HCT116 (cell line): ENCODE measurements around the gene SMAP2. TPM values are rescaled to one million over a fixed set of nuclear protein-coding genes. Genes with fewer than 3 reads are reported as not detected.

ENCODE experiments used
- ATAC-seq: fragments of 200-7000 bp; cut with Tn5 transposase; 2 replicates; pipeline ENCODE4 v1.9.1; 2020; ENCODE audit warnings: mild to moderate bottlenecking, moderate library complexity
- BruUV-seq: library from RNA; stranded (reverse); fragments of 400-500 nt; replicated peaks from 2 replicates; lab custom pipeline; 2021; lab: Mats Ljungman, UMichigan
- CTCF ChIA-PET: fragments of 300-600 bp; sonication (Branson Sonifier 250); formaldehyde crosslinking; loops from one replicate; lab custom pipeline; 2021; ENCODE audit warnings: antibody characterized with exemption; lab: Charles Lee
- POLR2A ChIA-PET: fragments of 300-600, 350-600 bp; sonication (Branson Sonifier 250); formaldehyde crosslinking; loops from one replicate; lab custom pipeline; 2021; ENCODE audit warnings: antibody characterized with exemption; lab: Charles Lee
- RAD21 ChIA-PET, 2 experiments: fragments of 300-600 bp; sonication (Branson Sonifier 250); formaldehyde crosslinking; loops; one replicate each; lab custom pipeline; 2023; ENCODE audit warnings: low total read pairs in 2 of 2; ENCODE audit not compliant: uncharacterized antibody in 2 of 2, unreplicated experiment in 2 of 2, low non-redundant PET in 1 of 2; lab: Charles Lee
- DNase-seq: peaks from one replicate; pipeline ENCODE4 v3.0.0-alpha.2; 2010; ENCODE audit warnings: low read depth, low spot score
- H2AFZ ChIP-seq: fragments of 200-600 bp; shearing (Covaris generic), sonication (generic); 2 replicates; pipeline ENCODE4 v1.6.1; 2017; ENCODE audit warnings: low read depth, mixed run types, mixed read lengths, antibody characterized with exemption, low read length; ENCODE audit not compliant: poor library complexity, severe bottlenecking
- H3K27ac ChIP-seq: 2 replicates; pipeline ENCODE4 v1.5.1; 2012; ENCODE audit warnings: low read depth, low read length
- H3K27me3 ChIP-seq: fragments of 200-600 bp; sonication (generic); 2 replicates; pipeline ENCODE4 v1.6.1; 2016; ENCODE audit warnings: mixed run types, low read length, mixed read lengths; ENCODE audit not compliant: insufficient read depth
- H3K36me3 ChIP-seq, 2 experiments: fragments of 200-500 bp in 1 of 2; fragments of 200-600 bp in 1 of 2; sonication (Bioruptor generic) in 1 of 2; sonication (generic) in 1 of 2; 2 replicates each; pipeline versions ENCODE4 v1.5.1 to v1.6.1; 2014 to 2016; ENCODE audit warnings: low read length in 2 of 2, inconsistent platforms in 1 of 2, mixed read lengths in 1 of 2, mixed run types in 1 of 2; ENCODE audit not compliant: insufficient read depth in 2 of 2, control insufficient read depth in 1 of 2
- H3K4me1 ChIP-seq, 2 experiments: fragments of 200-600 bp in 1 of 2; sonication (generic) in 1 of 2; 2 replicates each; pipeline versions ENCODE4 v1.5.1 to v1.6.1; 2012 to 2017; ENCODE audit warnings: low read length in 2 of 2, inconsistent platforms in 1 of 2, mild to moderate bottlenecking in 1 of 2, mixed read lengths in 1 of 2, mixed run types in 1 of 2, moderate library complexity in 1 of 2; ENCODE audit not compliant: insufficient read depth in 2 of 2, control insufficient read depth in 1 of 2
- H3K4me2 ChIP-seq: fragments of 200-600 bp; sonication (generic); 2 replicates; pipeline ENCODE4 v1.6.1; 2017; ENCODE audit warnings: mixed run types, low read length, mixed read lengths
- H3K4me3 ChIP-seq, 2 experiments: fragments of 200-600 bp in 1 of 2; sonication (generic) in 1 of 2; replicated peaks in 1 of 2; 2 replicates each; pipeline ENCODE4 v1.5.1; 2011 to 2016; ENCODE audit warnings: low read length in 2 of 2, control low read depth in 1 of 2, low read depth in 1 of 2, mild to moderate bottlenecking in 1 of 2, mixed read lengths in 1 of 2, mixed run types in 1 of 2
- H3K79me2 ChIP-seq: fragments of 200-600 bp; sonication (generic); 2 replicates; pipeline ENCODE4 v1.6.1; 2017; ENCODE audit warnings: mild to moderate bottlenecking, mixed run types, low read length, moderate library complexity, mixed read lengths; ENCODE audit not compliant: insufficient read depth
- H3K9ac ChIP-seq: fragments of 200-600 bp; sonication (generic); 2 replicates; pipeline ENCODE4 v1.6.1; 2016; ENCODE audit warnings: low read length, mixed read lengths
- H3K9me2 ChIP-seq: fragments of 200-600 bp; sonication (generic), shearing (Covaris generic); 2 replicates; pipeline ENCODE4 v1.6.1; 2017; ENCODE audit warnings: mixed run types, mild to moderate bottlenecking, moderate library complexity; ENCODE audit not compliant: insufficient read depth
- H3K9me3 ChIP-seq, 2 experiments: fragments of 200-500 bp in 1 of 2; fragments of 200-600 bp in 1 of 2; sonication (Bioruptor generic) in 1 of 2; sonication (generic) in 1 of 2; 2 replicates each; pipeline ENCODE4 v1.6.1; 2014 to 2017; ENCODE audit warnings: low read length in 2 of 2, mixed read lengths in 2 of 2, inconsistent platforms in 1 of 2, low read depth in 1 of 2, mild to moderate bottlenecking in 1 of 2, mixed run types in 1 of 2, moderate library complexity in 1 of 2; ENCODE audit not compliant: control insufficient read depth in 1 of 2, insufficient read depth in 1 of 2
- H4K20me1 ChIP-seq: fragments of 200-600 bp; sonication (generic), shearing (Covaris generic); 2 replicates; pipeline ENCODE4 v1.6.1; 2017; ENCODE audit warnings: mixed run types, mild to moderate bottlenecking, moderate library complexity; ENCODE audit not compliant: insufficient read depth
- CBX3 ChIP-seq: IDR thresholded peaks from 2 replicates; pipeline ENCODE4 v1.6.1; 2012; ENCODE audit warnings: low read depth
- CEBPB ChIP-seq: IDR thresholded peaks from 2 replicates; pipeline ENCODE4 v1.6.1; 2012; ENCODE audit warnings: low read depth
- CTCF ChIP-seq, 3 experiments: fragments of 200-600 bp in 1 of 3; sonication (generic) in 1 of 3; IDR thresholded peaks in 2 of 3; conservative IDR thresholded peaks in 1 of 3; 2 replicates each; pipeline ENCODE4 v1.5.1; 2012 to 2017; ENCODE audit warnings: low read depth in 2 of 3, low read length in 2 of 3, antibody characterized with exemption in 1 of 3, borderline replicate concordance in 1 of 3, control low read depth in 1 of 3, mild to moderate bottlenecking in 1 of 3, mixed read lengths in 1 of 3, mixed run types in 1 of 3, moderate library complexity in 1 of 3; ENCODE audit not compliant: insufficient read depth in 1 of 3
- EGR1 ChIP-seq: IDR thresholded peaks from 2 replicates; pipeline ENCODE4 v1.6.1; 2012; ENCODE audit warnings: low read depth
- EZH2 ChIP-seq: fragments of 200-600 bp; sonication (generic); IDR thresholded peaks from 2 replicates; pipeline ENCODE4 v1.6.1; 2017; ENCODE audit warnings: antibody characterized with exemption, mixed run types
- JUND ChIP-seq: IDR thresholded peaks from 2 replicates; pipeline ENCODE4 v1.6.1; 2012
- POLR2A ChIP-seq: IDR thresholded peaks from 2 replicates; pipeline ENCODE4 v1.7.0; 2011; ENCODE audit warnings: borderline replicate concordance; ENCODE audit not compliant: insufficient read depth, insufficient read length; ENCODE audit errors: extremely low read depth
- REST ChIP-seq: IDR thresholded peaks from 2 replicates; pipeline ENCODE4 v1.6.1; 2012; ENCODE audit warnings: low read depth
- SIN3A ChIP-seq: IDR thresholded peaks from 2 replicates; pipeline ENCODE4 v1.6.1; 2012; ENCODE audit warnings: low read depth
- TCF7L2 ChIP-seq: IDR thresholded peaks from 2 replicates; pipeline ENCODE4 v1.7.0; 2011; ENCODE audit warnings: borderline replicate concordance, inconsistent platforms; ENCODE audit not compliant: insufficient read depth, insufficient read length; ENCODE audit errors: extremely low read depth
- YY1 ChIP-seq: IDR thresholded peaks from 2 replicates; pipeline ENCODE4 v1.6.1; 2011; ENCODE audit warnings: low read length, low read depth, moderate library complexity, mild to moderate bottlenecking; ENCODE audit not compliant: insufficient replicate concordance; ENCODE audit errors: extremely low read depth
- ZFX ChIP-seq: fragments of 450-650 bp; IDR thresholded peaks from 2 replicates; pipeline ENCODE4 v1.6.1; 2017
- intact Hi-C: fragments of 100-400 bp; cut with micrococcal nuclease; formaldehyde crosslinking; loops from 2 replicates; pipeline ENCODE4 v1.10.0; 2022
- total RNA-seq: library from RNA; stranded (reverse); gene quantifications from one replicate; pipeline ENCODE4 v1.2.1, GENCODE V29; 2021; ENCODE audit not compliant: unreplicated experiment
- TF ChIP-seq, protein P1 (sequence below): IDR thresholded peaks from 2 replicates; pipeline ENCODE4 v1.6.1; 2011; ENCODE audit warnings: mild to moderate bottlenecking, low read length, moderate library complexity; ENCODE audit not compliant: insufficient replicate concordance; ENCODE audit errors: extremely low read depth
- TF ChIP-seq, protein P2 (sequence below): IDR thresholded peaks from 2 replicates; pipeline ENCODE4 v1.6.1; 2012

Gene SMAP2
- total RNA-seq, 1 experiment from 2014 or later: 16.4 TPM

- H3K36me3 ChIP-seq: peaks cover 14% of the 10 kb centered on the region in 2 experiments; a peak in 2 of 4 replicates
- H3K4me3 ChIP-seq: no peak overlapping the region
- ChIA-PET RAD21 (no interaction called here), POLR2A (no interaction called here), CTCF (no interaction called here)
- intact Hi-C loops: no loop called here
- H3K9me2 ChIP-seq: no peaks in the 10 kb centered on the region
- ATAC-seq (no peak), DNase-seq (no peak)
- no TSS peak for BruUV-seq
- no peak overlapping the region for H3K9ac ChIP-seq
- H2AFZ ChIP-seq: no peak overlapping the region
- H4K20me1 ChIP-seq: no peaks in the 10 kb centered on the region
- H3K27me3 ChIP-seq: no peaks in the 10 kb centered on the region
- no peaks in the 10 kb centered on the region for H3K9me3 ChIP-seq
- no peak overlapping the region for H3K4me2 ChIP-seq
- H3K27ac ChIP-seq: no peak overlapping the region
- H3K4me1 ChIP-seq: no peaks in the 10 kb centered on the region
- H3K79me2 ChIP-seq: no peaks in the 10 kb centered on the region
- TF ChIP-seq CBX3 (no peak), ZFX (no peak), YY1 (no peak), TCF7L2 (no peak), POLR2A (no peak), CEBPB (no peak), REST (no peak), CTCF (IDR thresholded peaks at IDR 0.05 in 2 of 3, conservative IDR thresholded peaks at IDR 0.05 in 1 of 3; ENCODE audit: borderline replicate concordance in 1 of 3, insufficient read depth in 1 of 3, low read depth in 2 of 3, low read length in 2 of 3) (no peak), JUND (no peak), SIN3A (no peak), EZH2 (no peak), EGR1 (no peak)
- TF ChIP-seq, protein P1, sequence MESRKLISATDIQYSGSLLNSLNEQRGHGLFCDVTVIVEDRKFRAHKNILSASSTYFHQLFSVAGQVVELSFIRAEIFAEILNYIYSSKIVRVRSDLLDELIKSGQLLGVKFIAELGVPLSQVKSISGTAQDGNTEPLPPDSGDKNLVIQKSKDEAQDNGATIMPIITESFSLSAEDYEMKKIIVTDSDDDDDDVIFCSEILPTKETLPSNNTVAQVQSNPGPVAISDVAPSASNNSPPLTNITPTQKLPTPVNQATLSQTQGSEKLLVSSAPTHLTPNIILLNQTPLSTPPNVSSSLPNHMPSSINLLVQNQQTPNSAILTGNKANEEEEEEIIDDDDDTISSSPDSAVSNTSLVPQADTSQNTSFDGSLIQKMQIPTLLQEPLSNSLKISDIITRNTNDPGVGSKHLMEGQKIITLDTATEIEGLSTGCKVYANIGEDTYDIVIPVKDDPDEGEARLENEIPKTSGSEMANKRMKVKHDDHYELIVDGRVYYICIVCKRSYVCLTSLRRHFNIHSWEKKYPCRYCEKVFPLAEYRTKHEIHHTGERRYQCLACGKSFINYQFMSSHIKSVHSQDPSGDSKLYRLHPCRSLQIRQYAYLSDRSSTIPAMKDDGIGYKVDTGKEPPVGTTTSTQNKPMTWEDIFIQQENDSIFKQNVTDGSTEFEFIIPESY: no peak
- TF ChIP-seq, protein P2, sequence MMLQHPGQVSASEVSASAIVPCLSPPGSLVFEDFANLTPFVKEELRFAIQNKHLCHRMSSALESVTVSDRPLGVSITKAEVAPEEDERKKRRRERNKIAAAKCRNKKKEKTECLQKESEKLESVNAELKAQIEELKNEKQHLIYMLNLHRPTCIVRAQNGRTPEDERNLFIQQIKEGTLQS: no peak
Observed at GRCh38 chr1:40416709-40417108, 43.2 kb downstream of the SMAP2 start.
